ENCODE results near the gene CA10. TPM values are rescaled to one million over a fixed set of nuclear protein-coding genes. Genes with fewer than 3 reads are reported as not detected.

CA10 gene
- total RNA-seq, 2 experiments from 2014 or later, result not detected

- Histone ChIP-seq H3K27me3 (ENCODE audit: control insufficient read depth in 1 of 2, insufficient read depth in 2 of 2, low read length in 2 of 2) (no peaks in the 10 kb centered on the region), H3K4me3 (ENCODE audit: low read length) (no peak overlapping the region), H3K9me3 (ENCODE audit: control insufficient read depth in 1 of 2, insufficient read depth in 1 of 2, low read length in 2 of 2) (peaks cover 0 to 10% of the 10 kb centered on the region in 2 experiments), H3K27ac (ENCODE audit: low read depth in 1 of 2, low read length in 2 of 2) (no peak overlapping the region), H3K4me1 (ENCODE audit: insufficient read depth, low read length) (no peaks in the 10 kb centered on the region), H3K36me3 (ENCODE audit: insufficient read depth, low read length) (no peaks in the 10 kb centered on the region)
- Mint-ChIP-seq H3K4me1 (ENCODE audit: low read depth) (no peaks in the 10 kb centered on the region), H3K9me3 (peaks cover 4% of the 10 kb centered on the region), H3K36me3 (ENCODE audit: low read depth) (no peaks in the 10 kb centered on the region), H3K27ac (no peak overlapping the region), H3K27me3 (no peaks in the 10 kb centered on the region), H3K4me3 (no peak overlapping the region)
- ChIA-PET CTCF (no interaction called here), POLR2A (no interaction called here)
- intact Hi-C loops (cut with DNase I, micrococcal nuclease), result no loop called here
- DNase-seq, result no peak
- ATAC-seq (ENCODE audit: poor library complexity), result no peak
- TF ChIP-seq CTCF (IDR thresholded peaks at IDR 0.05), result no peak
Observed at GRCh38 chr17:52064791-52065211, 93.7 kb downstream of the CA10 start.

- no peaks in the 10 kb centered on the region for H3K4me1 Mint-ChIP-seq (ENCODE audit: low read depth)
- no peaks in the 10 kb centered on the region for H3K4me1 ChIP-seq (ENCODE audit: insufficient read depth, low read length)
- no peaks in the 10 kb centered on the region for H3K36me3 Mint-ChIP-seq (ENCODE audit: low read depth)
- TF ChIP-seq CTCF (IDR thresholded peaks at IDR 0.05), result no peak
- H3K9me3 Mint-ChIP-seq, result peaks cover 8% of the 10 kb centered on the region
- no peaks in the 10 kb centered on the region for H3K36me3 ChIP-seq (ENCODE audit: insufficient read depth, low read length)
- H3K27ac ChIP-seq (ENCODE audit: low read depth in 1 of 2, low read length in 2 of 2), result no peak overlapping the region
- DNase-seq, result no peak
- no peak for ATAC-seq (ENCODE audit: poor library complexity)
- intact Hi-C loops (cut with DNase I, micrococcal nuclease), result no loop called here
- POLR2A ChIA-PET, result no interaction called here
- no peak overlapping the region for H3K4me3 Mint-ChIP-seq
- H3K27me3 Mint-ChIP-seq, result peaks cover 4% of the 10 kb centered on the region
- CTCF ChIA-PET, result no interaction called here
- H3K27ac Mint-ChIP-seq, result no peak overlapping the region
- no peaks in the 10 kb centered on the region for H3K27me3 ChIP-seq (ENCODE audit: control insufficient read depth in 1 of 2, insufficient read depth in 2 of 2, low read length in 2 of 2)
- no peaks in the 10 kb centered on the region for H3K9me3 ChIP-seq (ENCODE audit: control insufficient read depth in 1 of 2, insufficient read depth in 1 of 2, low read length in 2 of 2)
- no peak overlapping the region for H3K4me3 ChIP-seq (ENCODE audit: low read length)
Observed at GRCh38 chr17:52049496-52049895, 109.0 kb downstream of the CA10 start.

- H3K27ac Mint-ChIP-seq, result no peak overlapping the region
- H3K4me3 Mint-ChIP-seq, result no peak overlapping the region
- CTCF ChIA-PET, result no interaction called here
- no peak for TF ChIP-seq CTCF (IDR thresholded peaks at IDR 0.05)
- Histone ChIP-seq H3K27ac (ENCODE audit: low read depth in 1 of 2, low read length in 2 of 2) (no peak overlapping the region), H3K36me3 (ENCODE audit: insufficient read depth, low read length) (no peaks in the 10 kb centered on the region), H3K27me3 (ENCODE audit: control insufficient read depth in 1 of 2, insufficient read depth in 2 of 2, low read length in 2 of 2) (no peaks in the 10 kb centered on the region), H3K4me1 (ENCODE audit: insufficient read depth, low read length) (no peaks in the 10 kb centered on the region), H3K4me3 (ENCODE audit: low read length) (no peak overlapping the region), H3K9me3 (ENCODE audit: control insufficient read depth in 1 of 2, insufficient read depth in 1 of 2, low read length in 2 of 2) (no peaks in the 10 kb centered on the region)
- no peak for DNase-seq
- intact Hi-C loops (cut with DNase I, micrococcal nuclease), result no loop called here
- POLR2A ChIA-PET, result no interaction called here
- H3K4me1 Mint-ChIP-seq (ENCODE audit: low read depth), result no peaks in the 10 kb centered on the region
- peaks cover 8% of the 10 kb centered on the region for H3K9me3 Mint-ChIP-seq
- H3K36me3 Mint-ChIP-seq (ENCODE audit: low read depth), result no peaks in the 10 kb centered on the region
- H3K27me3 Mint-ChIP-seq, result peaks cover 4% of the 10 kb centered on the region
- no peak for ATAC-seq (ENCODE audit: poor library complexity)
Observed at GRCh38 chr17:52049051-52049450, 109.5 kb downstream of the CA10 start.
